ENCODE data around the gene VPS35L. TPM values are rescaled to one million over a fixed set of nuclear protein-coding genes. Genes with fewer than 3 reads are reported as not detected.
"Not testable (repeated sequence)": the region's sequence is repeated elsewhere in the genome, so short reads cannot be mapped to it uniquely, and the experiment has no call there.

Gene VPS35L
- polyA plus RNA-seq, 4 donors = 15.1 to 53.4 (median 27.2) TPM

GRCh38 chr16:19677402-19677801 is 121.9 kb downstream of the VPS35L start:
- no peak for FAIRE-seq
- 84 to 95% (median 87%) methylated on average over 7 of the region's 7 CpGs for WGBS, 3 donors
- no peak for DNase-seq
- Histone ChIP-seq H3K27me3 (ENCODE audit: control insufficient read depth in 3 of 3, insufficient read depth in 3 of 3, low read length in 3 of 3) (no peaks in the 10 kb centered on the region), H3K4me1 (ENCODE audit: control insufficient read depth in 3 of 3, insufficient read depth in 2 of 3, low read depth in 1 of 3, low read length in 2 of 3) (no peaks in the 10 kb centered on the region), H3K36me3 (ENCODE audit: control insufficient read depth in 3 of 3, insufficient read depth in 2 of 3, low read depth in 1 of 3, low read length in 3 of 3) (peaks cover 0 to 52% (median 2%) of the 10 kb centered on the region in 3 donors), H3K9me3 (ENCODE audit: control insufficient read depth in 2 of 2, insufficient read depth in 1 of 2, low read depth in 1 of 2, low read length in 1 of 2) (no peaks in the 10 kb centered on the region), H3K4me3 (ENCODE audit: low read depth in 1 of 3, low read length in 3 of 3) (no peak overlapping the region), H3K27ac (ENCODE audit: low read depth in 1 of 3, low read length in 2 of 3) (no peak overlapping the region)

GRCh38 chr16:19678804-19679203 is 123.3 kb downstream of the VPS35L start:
- WGBS, 3 donors = 90 to 96% (median 92%) methylated on average over 5 to 7 of the region's 7 CpGs
- FAIRE-seq (no peak), DNase-seq (no peak)
- Histone ChIP-seq H3K4me3 (ENCODE audit: low read depth in 1 of 3, low read length in 3 of 3) (no peak overlapping the region), H3K4me1 (ENCODE audit: control insufficient read depth in 3 of 3, insufficient read depth in 2 of 3, low read depth in 1 of 3, low read length in 2 of 3) (no peaks in the 10 kb centered on the region), H3K9me3 (ENCODE audit: control insufficient read depth in 2 of 2, insufficient read depth in 1 of 2, low read depth in 1 of 2, low read length in 1 of 2) (peaks cover 0 to 2% of the 10 kb centered on the region in 2 donors), H3K27ac (ENCODE audit: low read depth in 1 of 3, low read length in 2 of 3) (no peak overlapping the region), H3K36me3 (ENCODE audit: control insufficient read depth in 3 of 3, insufficient read depth in 2 of 3, low read depth in 1 of 3, low read length in 3 of 3) (peaks cover 5 to 54% (median 6%) of the 10 kb centered on the region in 3 donors), H3K27me3 (ENCODE audit: control insufficient read depth in 3 of 3, insufficient read depth in 3 of 3, low read length in 3 of 3) (no peaks in the 10 kb centered on the region)

DNA sequence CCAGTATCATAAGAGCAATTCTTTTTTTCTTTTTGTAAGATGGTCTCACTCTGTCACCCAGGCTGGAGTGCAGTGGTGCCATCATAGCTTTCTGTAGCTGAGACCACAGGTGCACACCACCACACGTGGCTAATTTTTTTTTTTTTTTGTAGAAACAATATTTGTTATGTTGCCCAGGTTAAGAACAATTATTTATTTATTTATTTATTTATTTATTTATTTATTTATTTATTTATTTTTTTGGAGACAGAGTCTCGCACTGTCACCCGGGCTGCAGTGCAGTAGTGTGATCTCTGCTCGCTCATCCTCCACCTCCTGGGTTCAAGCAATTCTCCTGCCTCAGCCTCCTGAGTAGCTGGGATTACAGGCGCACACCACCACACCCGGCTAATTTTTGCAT is 123.8 kb downstream of the VPS35L start:
- not testable (repeated sequence) for H3K4me1 ChIP-seq (ENCODE audit: control insufficient read depth in 3 of 3, insufficient read depth in 2 of 3, low read depth in 1 of 3, low read length in 2 of 3); DNase-seq; H3K27ac ChIP-seq (ENCODE audit: low read depth in 1 of 3, low read length in 2 of 3); H3K27me3 ChIP-seq (ENCODE audit: control insufficient read depth in 3 of 3, insufficient read depth in 3 of 3, low read length in 3 of 3); FAIRE-seq; H3K4me3 ChIP-seq (ENCODE audit: low read depth in 1 of 3, low read length in 3 of 3); H3K9me3 ChIP-seq (ENCODE audit: control insufficient read depth in 2 of 2, insufficient read depth in 1 of 2, low read depth in 1 of 2, low read length in 1 of 2)
- H3K36me3 ChIP-seq (ENCODE audit: control insufficient read depth in 3 of 3, insufficient read depth in 2 of 3, low read depth in 1 of 3, low read length in 3 of 3) = peaks cover 6 to 57% (median 10%) of the 10 kb centered on the region in 3 donors
- 93 to 96% (median 94%) methylated on average over 6 of the region's 6 CpGs for WGBS, 3 donors

GRCh38 chr16:19680881-19681340 is 125.4 kb downstream of the VPS35L start:
- Histone ChIP-seq H3K4me3 (ENCODE audit: low read depth in 1 of 3, low read length in 3 of 3) (no peak overlapping the region), H3K27me3 (ENCODE audit: control insufficient read depth in 3 of 3, insufficient read depth in 3 of 3, low read length in 3 of 3) (no peaks in the 10 kb centered on the region), H3K36me3 (ENCODE audit: control insufficient read depth in 3 of 3, insufficient read depth in 2 of 3, low read depth in 1 of 3, low read length in 3 of 3) (peaks cover 6 to 60% (median 12%) of the 10 kb centered on the region in 3 donors), H3K27ac (ENCODE audit: low read depth in 1 of 3, low read length in 2 of 3) (no peak overlapping the region), H3K9me3 (ENCODE audit: control insufficient read depth in 2 of 2, insufficient read depth in 1 of 2, low read depth in 1 of 2, low read length in 1 of 2) (peaks cover 0 to 8% of the 10 kb centered on the region in 2 donors), H3K4me1 (ENCODE audit: control insufficient read depth in 3 of 3, insufficient read depth in 2 of 3, low read depth in 1 of 3, low read length in 2 of 3) (no peaks in the 10 kb centered on the region)
- FAIRE-seq = no peak
- 58 to 68% (median 63%) methylated on average over 5 to 6 of the region's 6 CpGs for WGBS, 3 donors
- DNase-seq = peak in 1 of 2 donors; percentile 44

- FAIRE-seq = no peak
- Histone ChIP-seq H3K27me3 (ENCODE audit: control insufficient read depth in 3 of 3, insufficient read depth in 3 of 3, low read length in 3 of 3) (no peaks in the 10 kb centered on the region), H3K4me3 (ENCODE audit: low read depth in 1 of 3, low read length in 3 of 3) (no peak overlapping the region), H3K9me3 (ENCODE audit: control insufficient read depth in 2 of 2, insufficient read depth in 1 of 2, low read depth in 1 of 2, low read length in 1 of 2) (peaks cover 0 to 8% of the 10 kb centered on the region in 2 donors), H3K36me3 (ENCODE audit: control insufficient read depth in 3 of 3, insufficient read depth in 2 of 3, low read depth in 1 of 3, low read length in 3 of 3) (peaks cover 6 to 66% (median 12%) of the 10 kb centered on the region in 3 donors), H3K4me1 (ENCODE audit: control insufficient read depth in 3 of 3, insufficient read depth in 2 of 3, low read depth in 1 of 3, low read length in 2 of 3) (no peaks in the 10 kb centered on the region), H3K27ac (ENCODE audit: low read depth in 1 of 3, low read length in 2 of 3) (no peak overlapping the region)
- no peak for DNase-seq
- WGBS, 3 donors = 91 to 92% (median 91%) methylated on average over 12 of the region's 12 CpGs
Observed at GRCh38 chr16:19681637-19682036, 126.1 kb downstream of the VPS35L start.

- FAIRE-seq (no peak), DNase-seq (no peak)
- Histone ChIP-seq H3K4me3 (ENCODE audit: low read depth in 1 of 3, low read length in 3 of 3) (no peak overlapping the region), H3K4me1 (ENCODE audit: control insufficient read depth in 3 of 3, insufficient read depth in 2 of 3, low read depth in 1 of 3, low read length in 2 of 3) (no peaks in the 10 kb centered on the region), H3K9me3 (ENCODE audit: control insufficient read depth in 2 of 2, insufficient read depth in 1 of 2, low read depth in 1 of 2, low read length in 1 of 2) (peaks cover 0 to 8% of the 10 kb centered on the region in 2 donors), H3K36me3 (ENCODE audit: control insufficient read depth in 3 of 3, insufficient read depth in 2 of 3, low read depth in 1 of 3, low read length in 3 of 3) (peaks cover 6 to 67% (median 12%) of the 10 kb centered on the region in 3 donors), H3K27me3 (ENCODE audit: control insufficient read depth in 3 of 3, insufficient read depth in 3 of 3, low read length in 3 of 3) (no peaks in the 10 kb centered on the region), H3K27ac (ENCODE audit: low read depth in 1 of 3, low read length in 2 of 3) (no peak overlapping the region)
- WGBS, 3 donors = 92 to 98% (median 96%) methylated on average over 6 of the region's 6 CpGs
Observed at GRCh38 chr16:19683453-19684236, 128.1 kb downstream of the VPS35L start.

- DNase-seq = no peak
- no peaks in the 10 kb centered on the region for H3K27me3 ChIP-seq (ENCODE audit: control insufficient read depth in 3 of 3, insufficient read depth in 3 of 3, low read length in 3 of 3)
- H3K36me3 ChIP-seq (ENCODE audit: control insufficient read depth in 3 of 3, insufficient read depth in 2 of 3, low read depth in 1 of 3, low read length in 3 of 3) = peaks cover 6 to 69% (median 12%) of the 10 kb centered on the region in 3 donors
- 98 to 99% (median 98%) methylated on average over 4 of the region's 4 CpGs for WGBS, 3 donors
- peaks cover 0 to 8% of the 10 kb centered on the region in 2 donors for H3K9me3 ChIP-seq (ENCODE audit: control insufficient read depth in 2 of 2, insufficient read depth in 1 of 2, low read depth in 1 of 2, low read length in 1 of 2)
- no peak overlapping the region for H3K27ac ChIP-seq (ENCODE audit: low read depth in 1 of 3, low read length in 2 of 3)
- no peaks in the 10 kb centered on the region for H3K4me1 ChIP-seq (ENCODE audit: control insufficient read depth in 3 of 3, insufficient read depth in 2 of 3, low read depth in 1 of 3, low read length in 2 of 3)
- no peak for FAIRE-seq
- no peak overlapping the region for H3K4me3 ChIP-seq (ENCODE audit: low read depth in 1 of 3, low read length in 3 of 3)
Observed at GRCh38 chr16:19685176-19685575, 129.7 kb downstream of the VPS35L start.

DNA sequence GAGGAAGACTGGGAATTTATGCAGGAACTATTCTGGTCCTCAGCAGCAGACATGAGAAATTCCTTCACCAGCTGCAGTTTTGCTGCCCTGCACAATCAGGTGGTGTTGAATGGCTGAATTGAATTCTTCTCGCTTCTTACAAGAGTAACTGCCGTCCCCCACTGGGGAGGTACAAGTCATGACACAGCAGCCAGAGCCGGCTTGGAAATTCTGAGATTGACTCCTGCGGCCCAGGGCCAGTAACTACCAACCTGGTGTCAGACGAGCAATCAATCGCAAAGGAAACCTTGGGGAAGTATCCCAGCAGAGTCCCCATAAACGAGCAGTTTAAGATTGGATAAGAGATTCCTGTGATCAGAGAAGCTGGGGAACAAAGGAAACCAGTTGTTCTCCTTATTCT is 131.8 kb downstream of the VPS35L start:
- FAIRE-seq (no peak), DNase-seq (no peak)
- Histone ChIP-seq H3K27ac (ENCODE audit: low read depth in 1 of 3, low read length in 2 of 3) (no peak overlapping the region), H3K9me3 (ENCODE audit: control insufficient read depth in 2 of 2, insufficient read depth in 1 of 2, low read depth in 1 of 2, low read length in 1 of 2) (peaks cover 0 to 8% of the 10 kb centered on the region in 2 donors), H3K4me1 (ENCODE audit: control insufficient read depth in 3 of 3, insufficient read depth in 2 of 3, low read depth in 1 of 3, low read length in 2 of 3) (no peaks in the 10 kb centered on the region), H3K36me3 (ENCODE audit: control insufficient read depth in 3 of 3, insufficient read depth in 2 of 3, low read depth in 1 of 3, low read length in 3 of 3) (peaks cover 10 to 66% (median 10%) of the 10 kb centered on the region in 3 donors), H3K27me3 (ENCODE audit: control insufficient read depth in 3 of 3, insufficient read depth in 3 of 3, low read length in 3 of 3) (no peaks in the 10 kb centered on the region), H3K4me3 (ENCODE audit: low read depth in 1 of 3, low read length in 3 of 3) (no peak overlapping the region)
- WGBS, 3 donors = 89 to 93% (median 91%) methylated on average over 7 of the region's 7 CpGs
